GM18505 (cell line): ENCODE data around the gene DUOXA1.

ENCODE experiments used
- ATAC-seq: cut with Tn5 transposase; IDR thresholded peaks from one replicate; pipeline ENCODE4 v1.9.1; 2021; ENCODE audit not compliant: unreplicated experiment
- POLR2A ChIP-seq: IDR thresholded peaks from 4 replicates; pipeline ENCODE4 v1.6.1; 2011; ENCODE audit warnings: borderline replicate concordance; ENCODE audit not compliant: insufficient read depth, insufficient read length; ENCODE audit errors: extremely low read depth

The DUOXA1 gene

GRCh38 chr15:45117308-45118130 lies 12.2 kb downstream of the DUOXA1 start:
- ATAC-seq: peak; percentile 10
- TF ChIP-seq POLR2A: no peak

DNA sequence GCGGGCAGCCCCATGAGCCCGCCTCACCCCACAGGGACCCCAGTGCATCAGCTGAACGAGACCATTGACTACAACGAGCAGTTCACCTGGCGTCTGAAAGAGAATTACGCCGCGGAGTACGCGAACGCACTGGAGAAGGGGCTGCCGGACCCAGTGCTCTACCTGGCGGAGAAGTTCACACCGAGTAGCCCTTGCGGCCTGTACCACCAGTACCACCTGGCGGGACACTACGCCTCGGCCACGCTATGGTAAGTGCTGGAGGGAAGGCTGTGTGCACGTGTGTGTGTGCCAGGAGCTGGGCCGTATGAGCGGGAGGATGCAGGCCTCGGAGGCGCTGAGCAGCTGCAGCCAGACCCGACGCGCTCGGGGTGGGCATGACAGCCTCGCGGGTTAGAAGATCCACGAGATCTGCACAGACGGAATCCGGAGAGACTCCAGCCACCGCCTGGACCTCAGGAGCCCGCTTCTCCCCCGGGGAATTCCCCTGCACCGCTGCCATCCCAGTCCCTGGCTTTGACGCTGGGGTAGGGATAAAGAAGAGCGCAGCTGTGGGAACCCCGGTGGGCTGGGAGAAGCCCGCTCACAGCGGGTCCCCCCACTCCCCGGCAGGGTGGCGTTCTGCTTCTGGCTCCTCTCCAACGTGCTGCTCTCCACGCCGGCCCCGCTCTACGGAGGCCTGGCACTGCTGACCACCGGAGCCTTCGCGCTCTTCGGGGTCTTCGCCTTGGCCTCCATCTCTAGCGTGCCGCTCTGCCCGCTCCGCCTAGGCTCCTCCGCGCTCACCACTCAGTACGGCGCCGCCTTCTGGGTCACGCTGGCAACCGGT lies 13.0 kb downstream of the DUOXA1 start:
- TF ChIP-seq POLR2A: no peak

GRCh38 chr15:45116006-45116481 lies 13.6 kb downstream of the DUOXA1 start:
- no peak for ATAC-seq
- no peak for TF ChIP-seq POLR2A

More for the DNA sequence above, 13.0 kb downstream of the DUOXA1 start:
- no peak for ATAC-seq

- TF ChIP-seq POLR2A: no peak
- no peak for ATAC-seq
These were observed 14.3 kb downstream of the DUOXA1 start for GRCh38 chr15:45115312-45115820.

DNA sequence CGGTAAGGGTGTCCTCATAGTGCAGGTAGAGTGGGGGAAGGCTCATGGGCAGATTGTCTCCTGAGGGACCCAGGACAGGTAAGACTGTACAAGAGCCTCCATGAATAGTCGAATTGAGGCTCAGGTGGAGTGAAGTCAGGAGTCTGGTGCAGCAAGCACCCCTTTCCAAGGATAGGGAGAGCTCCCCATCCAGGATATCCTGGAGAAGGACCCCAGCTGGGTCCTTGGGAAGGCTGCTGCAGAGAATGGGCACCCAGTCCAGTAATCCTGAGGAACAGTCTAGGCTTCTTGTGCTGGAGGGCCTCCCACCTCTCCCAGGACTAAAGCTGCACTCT lies 15.0 kb downstream of the DUOXA1 start:
- TF ChIP-seq POLR2A: no peak
- no peak for ATAC-seq

DNA sequence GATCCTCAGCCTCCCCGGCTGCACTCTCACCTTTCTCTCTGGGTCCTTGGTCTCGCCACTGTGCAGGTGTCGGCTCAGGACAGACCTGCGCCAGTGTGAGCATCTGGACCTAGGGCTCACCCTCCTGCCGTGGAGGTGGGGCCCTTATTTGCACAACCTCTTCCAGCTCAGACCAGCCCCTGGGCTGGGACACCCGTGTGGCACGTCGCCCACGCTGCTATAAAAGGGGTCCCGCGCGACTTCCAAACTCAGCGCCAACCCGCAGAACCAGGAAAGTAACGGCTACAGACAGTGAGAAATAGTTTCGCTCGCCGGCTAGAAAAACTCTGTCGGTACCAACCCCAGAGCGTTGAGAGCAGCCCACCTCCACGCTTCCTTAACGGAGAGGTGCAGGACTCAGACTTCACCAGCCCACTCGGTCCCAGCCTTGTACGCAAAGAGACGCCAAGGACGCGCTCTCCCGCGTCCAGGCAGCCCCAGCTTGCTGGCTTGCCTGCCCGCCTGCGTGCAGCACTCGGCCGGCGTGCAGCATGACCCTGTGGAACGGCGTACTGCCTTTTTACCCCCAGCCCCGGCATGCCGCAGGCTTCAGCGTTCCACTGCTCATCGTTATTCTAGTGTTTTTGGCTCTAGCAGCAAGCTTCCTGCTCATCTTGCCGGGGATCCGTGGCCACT lies 15.5 kb downstream of the DUOXA1 start, which contains the start of the genes DUOX2 and DUOXA2:
Gene DUOX2 (minus strand): TSS at position 97 of the 675 bp plus-strand sequence. CDS start 761 bp downstream, outside the sequence.
Gene DUOXA2 (plus strand): TSS at position 251 of the 675 bp plus-strand sequence. CDS start 280 bp downstream, at position 531.
- ATAC-seq: no peak
- no peak for TF ChIP-seq POLR2A

DNA sequence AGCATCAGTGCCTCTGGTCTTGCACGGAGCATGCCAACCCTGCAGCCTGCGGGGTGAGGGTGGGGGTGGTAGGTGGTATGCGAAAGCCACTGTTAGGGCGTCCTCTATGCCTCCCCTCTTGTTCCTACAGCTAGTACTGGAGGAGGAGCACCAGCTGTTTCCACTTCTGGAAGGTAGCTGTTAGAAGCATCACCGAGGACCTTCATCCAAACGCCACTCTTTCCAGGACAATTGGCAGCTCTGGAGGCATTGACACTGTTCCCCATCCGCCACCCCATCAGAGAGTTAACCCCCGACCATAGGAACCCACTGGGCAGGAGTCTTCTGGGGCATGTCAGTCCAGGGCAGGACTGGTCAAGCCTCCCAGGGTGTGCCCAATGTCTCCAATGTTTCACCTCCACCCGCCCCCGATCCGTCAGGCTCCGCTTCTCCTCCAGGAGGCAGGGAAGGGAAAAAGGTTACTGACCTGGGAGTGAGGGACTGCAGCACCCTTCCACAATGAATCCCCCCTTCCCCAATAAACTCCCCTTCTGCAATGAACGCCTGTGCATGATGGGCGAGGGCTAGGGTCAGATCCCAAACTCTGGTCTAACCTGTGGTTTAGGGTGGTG lies 16.2 kb downstream of the DUOXA1 start:
- no peak for TF ChIP-seq POLR2A
- ATAC-seq: no peak

DNA sequence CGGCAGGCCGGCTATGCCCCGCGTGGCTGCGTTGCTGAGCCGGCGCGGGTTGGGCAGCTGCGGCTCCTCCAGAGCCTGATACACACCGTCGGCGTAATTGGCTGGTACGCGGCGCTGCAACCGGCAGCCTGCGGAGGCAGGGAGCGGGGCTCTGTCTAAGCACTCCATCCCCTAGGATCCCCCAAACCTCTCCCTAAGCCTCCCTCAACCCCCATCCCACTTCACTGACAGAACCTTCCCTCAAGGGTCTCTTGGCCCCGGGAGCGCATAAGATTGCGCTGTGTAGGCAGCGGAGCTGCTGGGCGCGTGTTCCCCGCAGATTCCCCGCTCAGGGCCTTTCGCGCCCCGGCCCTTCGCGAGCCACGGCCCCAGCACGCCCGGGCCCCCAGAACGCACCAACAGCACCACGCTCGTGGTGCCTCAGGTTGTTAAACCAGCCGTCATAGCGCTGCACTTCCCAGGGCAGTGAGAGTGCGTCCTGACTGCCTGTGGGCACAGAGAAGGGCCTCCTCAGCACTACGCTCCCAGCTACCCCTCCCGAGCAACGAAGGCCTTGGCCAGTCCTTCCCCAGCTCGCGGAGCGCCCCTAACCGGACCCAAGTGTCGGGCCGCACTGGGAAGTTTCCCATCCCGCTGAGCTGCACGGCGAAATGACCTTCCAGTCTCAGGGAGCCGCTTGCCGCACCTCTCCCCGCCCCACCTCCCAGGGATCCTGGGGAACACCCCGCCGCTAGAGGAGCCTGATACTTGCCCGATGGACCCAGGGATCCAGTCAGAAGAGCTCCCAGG lies 16.9 kb downstream of the DUOXA1 start:
- no peak for TF ChIP-seq POLR2A
- ATAC-seq: no peak

DNA sequence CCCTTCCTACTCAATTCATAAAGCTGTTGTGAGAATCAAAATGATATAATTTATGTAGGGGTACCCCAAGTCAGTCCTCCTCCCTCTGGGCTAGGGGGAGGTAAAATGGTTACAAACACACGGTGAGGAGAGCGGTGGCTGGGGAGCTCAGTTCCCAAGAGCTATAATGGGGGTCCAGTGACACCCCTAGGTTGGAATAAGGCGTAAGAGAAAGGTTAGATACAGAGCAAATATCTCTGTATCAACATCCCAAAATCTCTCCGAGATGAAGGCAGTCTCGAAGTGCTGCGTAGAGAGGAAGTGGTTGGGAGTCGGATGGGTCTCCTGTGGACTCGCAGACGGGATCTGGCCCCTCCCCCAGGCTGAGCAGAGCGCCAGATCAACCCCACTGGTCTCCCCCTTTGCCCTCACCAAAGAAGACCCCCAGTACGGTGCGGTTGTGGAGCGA lies 17.5 kb downstream of the DUOXA1 start:
- no peak for ATAC-seq
- TF ChIP-seq POLR2A: no peak

GRCh38 chr15:45111390-45112142 lies 18.1 kb downstream of the DUOXA1 start:
- no peak for ATAC-seq

DNA sequence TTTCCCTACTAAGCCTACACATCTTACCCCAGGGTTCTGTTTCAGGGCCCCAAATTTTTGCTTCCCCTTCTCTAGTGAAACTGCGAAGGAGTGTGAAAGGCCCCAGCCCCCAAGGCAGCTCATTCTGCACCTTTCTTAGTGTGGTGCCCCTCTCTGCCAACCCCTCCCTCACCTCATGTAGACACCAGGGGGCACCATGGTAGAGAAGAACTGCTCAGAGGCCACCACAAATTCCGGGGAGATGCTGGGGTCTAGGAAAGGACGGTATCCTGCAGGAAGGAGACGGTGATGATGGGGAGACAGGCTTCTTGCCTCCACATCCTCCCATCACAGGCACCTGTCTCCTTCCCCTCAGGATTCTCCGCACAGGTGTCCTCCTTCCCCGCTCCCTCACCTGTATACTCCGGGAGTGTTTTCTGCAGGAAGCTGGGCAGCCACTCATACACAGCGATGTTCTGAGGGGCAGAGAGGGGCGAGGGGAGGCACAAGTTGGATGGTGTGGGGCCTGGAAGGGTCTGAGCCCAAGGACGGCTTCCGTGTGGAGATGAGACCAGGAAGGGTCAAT lies 19.3 kb downstream of the DUOXA1 start:
- no peak for ATAC-seq
- TF ChIP-seq POLR2A: no peak

More at GRCh38 chr15:45111390-45112142, 18.1 kb downstream of the DUOXA1 start:
- TF ChIP-seq POLR2A: no peak

- TF ChIP-seq POLR2A: no peak
- ATAC-seq: no peak
These were observed 21.6 kb downstream of the DUOXA1 start for GRCh38 chr15:45107941-45108630.
